ENCODE measurements around the gene ZNF263. TPM values are rescaled to one million over a fixed set of nuclear protein-coding genes. Genes with fewer than 3 reads are reported as not detected.

ZNF263 gene
- 7.9 TPM for total RNA-seq
- long read RNA-seq, transcript ZNF263-201 (6 exons, 3,830 nt): major isoform, 11 of 32 reads
- long read RNA-seq, transcript ZNF263-208 (3 exons, 851 nt): minor isoform, 5 of 32 reads
- long read RNA-seq, partial matches to known transcripts: 0 of 32 reads
- long read RNA-seq, other reads (novel, unspliced or antisense): 15 of 32 reads

GRCh38 chr16:3282730-3283542 lies at the start of gene ZNF263:
Gene ZNF263 (plus strand): TSS chr16:3283491. CDS start chr16:3283819, 328 bp downstream.
- peak; percentile 96 for DNase-seq
- peak; percentile 97 for ATAC-seq (ENCODE audit: poor library complexity)
- intact Hi-C loops (cut with DNase I): loop anchor here (10.0 kb wide), 1 partner anchor 222 kb away; the partner anchor contains the start of gene CLUAP1

- intact Hi-C loops (cut with DNase I): loop anchor here (10.0 kb wide), 1 partner anchor 70 kb away; the partner anchor contains the start of genes TIGD7 and ZNF75A
- ATAC-seq (ENCODE audit: poor library complexity) (no peak), DNase-seq (no peak)
Measured at GRCh38 chr16:3234543-3234856, 48.8 kb upstream of the ZNF263 start.

- DNase-seq (peak; percentile 99), ATAC-seq (ENCODE audit: poor library complexity) (peak; percentile 100)
- intact Hi-C loops (cut with DNase I): loop anchor here (10.0 kb wide), 1 partner anchor 70 kb away; the partner anchor contains the start of genes TIGD7 and ZNF75A
Measured at GRCh38 chr16:3234857-3235561, 48.3 kb upstream of the ZNF263 start, which contains the start of gene ZNF200. Gene ZNF200 (minus strand): TSS chr16:3235158. CDS start chr16:3233755, 1,403 bp downstream.

- intact Hi-C loops (cut with DNase I): loop anchor here (10.0 kb wide), 1 partner anchor 69 kb away; the partner anchor contains the start of genes TIGD7 and ZNF75A
- ATAC-seq (ENCODE audit: poor library complexity) (no peak), DNase-seq (peak; percentile 54)
Measured at GRCh38 chr16:3235856-3236669, 47.2 kb upstream of the ZNF263 start.

- ATAC-seq (ENCODE audit: poor library complexity) (no peak), DNase-seq (no peak)
- intact Hi-C loops (cut with DNase I): no loop called here
Measured at GRCh38 chr16:3241761-3242160, 41.5 kb upstream of the ZNF263 start.

GRCh38 chr16:3242709-3243108 lies 40.6 kb upstream of the ZNF263 start:
- intact Hi-C loops (cut with DNase I): no loop called here
- DNase-seq (no peak), ATAC-seq (ENCODE audit: poor library complexity) (no peak)

GRCh38 chr16:3243882-3244281 lies 39.4 kb upstream of the ZNF263 start:
- intact Hi-C loops (cut with DNase I): no loop called here
- DNase-seq (no peak), ATAC-seq (ENCODE audit: poor library complexity) (no peak)

GRCh38 chr16:3246002-3246401 lies 37.3 kb upstream of the ZNF263 start:
- ATAC-seq (ENCODE audit: poor library complexity) (no peak), DNase-seq (no peak)
- intact Hi-C loops (cut with DNase I): no loop called here

GRCh38 chr16:3246876-3247275 lies 36.4 kb upstream of the ZNF263 start:
- no peak for DNase-seq
- no peak for ATAC-seq (ENCODE audit: poor library complexity)
- intact Hi-C loops (cut with DNase I): no loop called here

GRCh38 chr16:3248596-3248995 lies 34.7 kb upstream of the ZNF263 start:
- intact Hi-C loops (cut with DNase I): no loop called here
- ATAC-seq (ENCODE audit: poor library complexity) (no peak), DNase-seq (no peak)

GRCh38 chr16:3249020-3249419 lies 34.3 kb upstream of the ZNF263 start:
- intact Hi-C loops (cut with DNase I): no loop called here
- no peak for ATAC-seq (ENCODE audit: poor library complexity)
- no peak for DNase-seq

GRCh38 chr16:3249451-3249850 lies 33.8 kb upstream of the ZNF263 start:
- no peak for DNase-seq
- intact Hi-C loops (cut with DNase I): no loop called here

GRCh38 chr16:3252967-3253366 lies 30.3 kb upstream of the ZNF263 start:
- ATAC-seq (ENCODE audit: poor library complexity) (no peak), DNase-seq (no peak)
- intact Hi-C loops (cut with DNase I): no loop called here

More at GRCh38 chr16:3249451-3249850, 33.8 kb upstream of the ZNF263 start:
- ATAC-seq (ENCODE audit: poor library complexity): no peak

- no peak for DNase-seq
Measured at GRCh38 chr16:3254309-3254708, 29.0 kb upstream of the ZNF263 start.

GRCh38 chr16:3256146-3256865 lies 27.0 kb upstream of the ZNF263 start, which contains the start of gene MEFV:
Gene MEFV (minus strand): TSS chr16:3256633. CDS start chr16:3256587, 46 bp downstream.
- DNase-seq: no peak
- ATAC-seq (ENCODE audit: poor library complexity): peak; percentile 66
- intact Hi-C loops (cut with DNase I): no loop called here

More at GRCh38 chr16:3254309-3254708, 29.0 kb upstream of the ZNF263 start:
- intact Hi-C loops (cut with DNase I): no loop called here
- no peak for ATAC-seq (ENCODE audit: poor library complexity)

GRCh38 chr16:3256866-3257465 lies 26.3 kb upstream of the ZNF263 start:
- no peak for ATAC-seq (ENCODE audit: poor library complexity)
- intact Hi-C loops (cut with DNase I): no loop called here
- no peak for DNase-seq

GRCh38 chr16:3259836-3260235 lies 23.5 kb upstream of the ZNF263 start:
- ATAC-seq (ENCODE audit: poor library complexity) (no peak), DNase-seq (no peak)
- intact Hi-C loops (cut with DNase I): loop anchor here (5.0 kb wide), 1 partner anchor 197 kb away; no protein-coding TSS in a partner anchor

Measured in Right ventricle myocardium superior (tissue), 1 donor.